Measurements from ENCODE around the gene MBTPS1. TPM values are rescaled to one million over a fixed set of nuclear protein-coding genes. Genes with fewer than 3 reads are reported as not detected.

MBTPS1 gene
- total RNA-seq, 2 donors from 2014 or later: 69.6 to 80.7 TPM

- Histone ChIP-seq H3K9me3 (no peaks in the 10 kb centered on the region), H3K4me1 (peaks cover 5% of the 10 kb centered on the region), H3K36me3 (peaks cover 22% of the 10 kb centered on the region), H3K9ac (ENCODE audit: low read depth in 2 of 2, low read length in 2 of 2) (no peak overlapping the region), H3K27ac (no peak overlapping the region), H3K4me3 (no peak overlapping the region), H3K27me3 (no peaks in the 10 kb centered on the region)
- DNase-seq: peak; percentile 41
- intact Hi-C loops (cut with DNase I): no loop called here
- no peak for TF ChIP-seq CTCF (IDR thresholded peaks at IDR 0.05)
Measured at GRCh38 chr16:84088695-84089395, 27.9 kb downstream of the MBTPS1 start.

GRCh38 chr16:84087466-84088151 lies 29.1 kb downstream of the MBTPS1 start:
- intact Hi-C loops (cut with DNase I): no loop called here
- H3K4me3 ChIP-seq: no peak overlapping the region
- TF ChIP-seq CTCF (IDR thresholded peaks at IDR 0.05): no peak
- H3K27ac ChIP-seq: no peak overlapping the region
- H3K9ac ChIP-seq (ENCODE audit: low read depth in 2 of 2, low read length in 2 of 2): no peak overlapping the region
- H3K9me3 ChIP-seq: no peaks in the 10 kb centered on the region
- H3K4me1 ChIP-seq: no peaks in the 10 kb centered on the region
- peaks cover 15% of the 10 kb centered on the region for H3K36me3 ChIP-seq
- H3K27me3 ChIP-seq: no peaks in the 10 kb centered on the region
- DNase-seq: no peak

- Histone ChIP-seq H3K4me1 (no peaks in the 10 kb centered on the region), H3K27me3 (no peaks in the 10 kb centered on the region), H3K9ac (ENCODE audit: low read depth in 2 of 2, low read length in 2 of 2) (no peak overlapping the region), H3K9me3 (no peaks in the 10 kb centered on the region), H3K4me3 (no peak overlapping the region), H3K27ac (no peak overlapping the region), H3K36me3 (peaks cover 15% of the 10 kb centered on the region)
- no peak for TF ChIP-seq CTCF (IDR thresholded peaks at IDR 0.05)
- intact Hi-C loops (cut with DNase I): no loop called here
- DNase-seq: no peak
Measured at GRCh38 chr16:84087001-84087400, 29.7 kb downstream of the MBTPS1 start.

GRCh38 chr16:84086341-84086740 lies 30.4 kb downstream of the MBTPS1 start:
- TF ChIP-seq CTCF (IDR thresholded peaks at IDR 0.05): no peak
- Histone ChIP-seq H3K27ac (no peak overlapping the region), H3K4me1 (no peaks in the 10 kb centered on the region), H3K9me3 (no peaks in the 10 kb centered on the region), H3K4me3 (no peak overlapping the region), H3K27me3 (no peaks in the 10 kb centered on the region), H3K36me3 (peaks cover 11% of the 10 kb centered on the region), H3K9ac (ENCODE audit: low read depth in 2 of 2, low read length in 2 of 2) (no peak overlapping the region)
- intact Hi-C loops (cut with DNase I): no loop called here
- DNase-seq: no peak

GRCh38 chr16:84085773-84086172 lies 31.0 kb downstream of the MBTPS1 start:
- Histone ChIP-seq H3K9ac (ENCODE audit: low read depth in 2 of 2, low read length in 2 of 2) (no peak overlapping the region), H3K9me3 (no peaks in the 10 kb centered on the region), H3K27me3 (no peaks in the 10 kb centered on the region), H3K27ac (no peak overlapping the region), H3K4me3 (no peak overlapping the region), H3K36me3 (peaks cover 8% of the 10 kb centered on the region), H3K4me1 (no peaks in the 10 kb centered on the region)
- DNase-seq: no peak
- intact Hi-C loops (cut with DNase I): loop anchor here (2.0 kb wide), 1 partner anchor 101 kb away; the partner anchor contains the start of gene TAF1C
- no peak for TF ChIP-seq CTCF (IDR thresholded peaks at IDR 0.05)

Measured in colonic mucosa (tissue), 4 donors.